ENCODE measurements around the gene COPA.

Gene COPA

DNA sequence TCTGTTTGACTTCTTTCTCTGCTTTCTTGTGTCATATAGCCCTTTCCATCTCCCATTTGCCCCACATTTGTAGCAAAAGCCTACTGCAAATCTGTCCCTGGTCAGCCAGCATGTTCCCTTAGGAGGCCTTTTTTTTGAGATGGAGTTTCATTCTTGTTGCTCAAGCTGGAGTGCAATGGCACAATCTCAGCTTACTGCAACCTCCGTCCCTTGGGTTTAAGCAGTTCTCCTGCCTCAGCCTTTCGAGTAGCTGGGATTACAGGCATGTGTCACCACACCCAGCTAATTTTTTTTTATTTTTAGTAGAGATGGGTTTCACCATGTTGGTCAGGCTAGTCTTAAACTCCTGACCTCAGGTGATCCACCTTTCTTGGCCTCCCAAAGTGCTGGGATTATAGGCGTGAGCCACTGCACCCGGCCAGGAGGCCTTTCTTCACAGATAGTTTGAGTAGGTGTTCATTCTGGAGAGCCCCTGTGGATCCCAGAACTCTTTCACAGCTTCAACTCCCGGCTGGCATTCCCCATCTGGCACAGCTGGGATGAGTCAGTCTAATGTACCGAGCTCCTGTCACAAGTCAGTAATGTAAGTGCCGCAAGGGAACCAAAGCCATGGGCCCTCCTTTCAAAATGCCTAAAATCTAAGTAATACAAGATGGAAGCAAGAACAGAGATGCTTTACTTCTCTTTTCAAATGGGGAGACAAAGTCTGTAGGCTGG is 14.4 kb upstream of the COPA start:
- no peak for DNase-seq (ENCODE audit: low spot score)
- in situ Hi-C loops (cut with MboI; ENCODE audit: low sequenced_read_pairs, unreplicated experiment): no loop called here
- TF ChIP-seq, protein P1, sequence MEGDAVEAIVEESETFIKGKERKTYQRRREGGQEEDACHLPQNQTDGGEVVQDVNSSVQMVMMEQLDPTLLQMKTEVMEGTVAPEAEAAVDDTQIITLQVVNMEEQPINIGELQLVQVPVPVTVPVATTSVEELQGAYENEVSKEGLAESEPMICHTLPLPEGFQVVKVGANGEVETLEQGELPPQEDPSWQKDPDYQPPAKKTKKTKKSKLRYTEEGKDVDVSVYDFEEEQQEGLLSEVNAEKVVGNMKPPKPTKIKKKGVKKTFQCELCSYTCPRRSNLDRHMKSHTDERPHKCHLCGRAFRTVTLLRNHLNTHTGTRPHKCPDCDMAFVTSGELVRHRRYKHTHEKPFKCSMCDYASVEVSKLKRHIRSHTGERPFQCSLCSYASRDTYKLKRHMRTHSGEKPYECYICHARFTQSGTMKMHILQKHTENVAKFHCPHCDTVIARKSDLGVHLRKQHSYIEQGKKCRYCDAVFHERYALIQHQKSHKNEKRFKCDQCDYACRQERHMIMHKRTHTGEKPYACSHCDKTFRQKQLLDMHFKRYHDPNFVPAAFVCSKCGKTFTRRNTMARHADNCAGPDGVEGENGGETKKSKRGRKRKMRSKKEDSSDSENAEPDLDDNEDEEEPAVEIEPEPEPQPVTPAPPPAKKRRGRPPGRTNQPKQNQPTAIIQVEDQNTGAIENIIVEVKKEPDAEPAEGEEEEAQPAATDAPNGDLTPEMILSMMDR (IDR thresholded peaks at IDR 0.05; ENCODE audit: borderline replicate concordance, control extremely low read depth, extremely low read depth, insufficient read depth, missing control alignments): no peak

DNA sequence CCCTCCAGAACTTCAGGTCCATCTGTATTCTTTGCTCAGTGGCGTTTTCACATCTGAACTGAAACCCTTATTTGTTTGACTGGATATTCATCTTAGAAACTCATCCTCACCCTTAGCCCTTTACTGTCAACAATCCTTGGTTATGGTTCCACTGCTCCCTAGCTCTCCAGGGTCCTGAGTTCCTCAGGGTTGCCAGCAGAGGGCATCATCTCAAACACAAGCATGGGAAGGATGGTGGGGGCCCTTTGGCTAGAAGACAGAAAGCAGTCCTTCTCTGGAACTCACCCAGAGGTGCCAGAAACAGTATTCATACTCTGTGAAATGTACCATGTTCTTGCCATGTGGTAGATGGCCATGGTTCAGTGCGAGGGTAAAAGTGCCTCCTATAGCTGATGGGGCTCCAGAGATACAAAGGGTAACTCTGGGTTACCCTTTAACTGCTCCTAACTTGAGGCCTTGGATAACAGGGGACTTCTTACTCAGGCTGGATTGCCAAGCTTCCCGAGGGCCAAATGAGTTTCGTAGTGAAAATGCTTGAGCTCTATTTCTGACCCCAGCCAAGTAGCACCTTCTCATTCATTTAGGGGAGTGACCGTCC is 11.4 kb upstream of the COPA start:
- in situ Hi-C loops (cut with MboI; ENCODE audit: low sequenced_read_pairs, unreplicated experiment): no loop called here
- no peak for DNase-seq (ENCODE audit: low spot score)
- TF ChIP-seq, protein P1 (IDR thresholded peaks at IDR 0.05; ENCODE audit: borderline replicate concordance, control extremely low read depth, extremely low read depth, insufficient read depth, missing control alignments): no peak

DNA sequence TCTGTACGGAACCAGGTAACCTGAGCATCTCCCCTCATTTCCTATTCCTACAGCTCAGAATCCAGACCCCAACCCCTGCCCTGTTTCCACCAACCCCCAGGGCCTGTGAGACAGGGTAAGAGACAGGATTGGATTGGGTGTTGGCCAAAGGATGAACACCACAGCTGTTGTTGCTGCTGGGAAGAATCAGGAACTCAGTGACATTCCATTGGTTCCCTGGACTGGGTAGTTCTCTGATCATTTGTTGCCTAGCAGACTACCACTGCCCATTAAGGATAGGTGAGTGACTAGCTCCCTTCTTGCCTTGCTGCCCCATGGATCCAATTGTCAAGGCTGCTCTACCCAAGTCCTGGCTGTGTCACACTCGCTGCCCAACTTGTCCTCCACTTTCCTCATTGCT is 10.2 kb upstream of the COPA start:
- TF ChIP-seq, protein P1 (IDR thresholded peaks at IDR 0.05; ENCODE audit: borderline replicate concordance, control extremely low read depth, extremely low read depth, insufficient read depth, missing control alignments): no peak
- in situ Hi-C loops (cut with MboI; ENCODE audit: low sequenced_read_pairs, unreplicated experiment): no loop called here
- no peak for DNase-seq (ENCODE audit: low spot score)

DNA sequence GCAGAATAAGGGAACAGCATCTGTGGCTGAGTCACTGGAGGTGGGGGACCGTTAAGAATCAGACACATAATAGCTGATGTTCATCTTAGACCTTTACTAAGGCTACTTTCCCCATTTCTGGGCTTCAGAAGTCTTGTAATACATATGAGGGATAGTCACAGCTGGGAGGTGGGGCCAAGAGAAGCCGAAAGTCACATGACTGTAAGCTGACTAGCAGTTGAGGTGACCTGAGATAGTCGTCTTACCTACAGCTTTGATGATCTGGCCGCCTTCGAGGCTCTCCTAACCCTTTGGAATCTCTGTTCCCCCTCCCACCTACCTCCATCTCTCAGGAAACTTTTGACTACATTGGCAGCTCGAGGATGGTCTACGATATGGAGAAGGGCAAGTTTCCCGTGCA is 9.5 kb upstream of the COPA start:
- in situ Hi-C loops (cut with MboI; ENCODE audit: low sequenced_read_pairs, unreplicated experiment): no loop called here
- DNase-seq (ENCODE audit: low spot score): no peak
- TF ChIP-seq, protein P1 (IDR thresholded peaks at IDR 0.05; ENCODE audit: borderline replicate concordance, control extremely low read depth, extremely low read depth, insufficient read depth, missing control alignments): no peak

DNA sequence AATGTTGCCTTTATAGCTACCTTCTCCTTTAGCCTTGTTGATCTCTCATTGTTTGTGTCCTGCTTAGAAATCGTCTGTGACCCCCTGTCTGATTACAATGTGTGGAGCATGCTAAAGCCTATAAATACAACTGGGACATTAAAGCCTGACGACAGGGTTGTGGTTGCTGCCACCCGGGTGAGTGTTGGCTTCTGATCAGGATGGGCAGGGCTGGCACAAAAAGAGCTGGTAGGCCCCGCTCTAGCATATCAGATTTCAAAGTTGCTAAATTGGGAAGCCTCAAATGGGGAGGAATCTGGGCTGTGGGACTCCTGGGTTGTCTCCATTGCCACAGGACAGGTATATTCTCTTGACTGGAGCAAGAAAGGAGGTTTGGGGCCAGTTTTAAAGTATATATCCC is 8.6 kb upstream of the COPA start:
- DNase-seq (ENCODE audit: low spot score): no peak
- TF ChIP-seq, protein P1 (IDR thresholded peaks at IDR 0.05; ENCODE audit: borderline replicate concordance, control extremely low read depth, extremely low read depth, insufficient read depth, missing control alignments): no peak
- in situ Hi-C loops (cut with MboI; ENCODE audit: low sequenced_read_pairs, unreplicated experiment): no loop called here

DNA sequence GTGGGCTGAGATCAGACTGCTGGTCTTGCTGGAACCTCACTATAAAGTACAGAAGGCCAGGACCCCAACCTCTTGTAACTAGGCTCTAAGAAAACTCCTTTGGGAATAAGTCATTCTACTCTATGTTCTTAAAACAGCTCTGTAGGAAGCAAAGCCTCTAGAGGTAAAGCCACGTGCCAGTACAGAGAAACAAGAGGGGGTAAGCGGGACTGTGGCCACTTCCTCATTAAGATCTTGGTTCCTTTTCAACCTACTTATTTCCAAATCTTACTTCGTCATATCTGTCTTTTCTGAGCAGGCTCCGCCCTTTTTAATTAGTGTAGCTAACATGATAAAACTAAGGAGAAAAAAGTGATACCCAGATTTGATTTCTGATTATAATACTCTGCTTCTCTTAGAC is 3.9 kb upstream of the COPA start:
- in situ Hi-C loops (cut with MboI; ENCODE audit: low sequenced_read_pairs, unreplicated experiment): no loop called here
- DNase-seq (ENCODE audit: low spot score): peak; percentile 68

More for the DNA sequence above, 3.9 kb upstream of the COPA start:
- TF ChIP-seq, protein P1 (IDR thresholded peaks at IDR 0.05; ENCODE audit: borderline replicate concordance, control extremely low read depth, extremely low read depth, insufficient read depth, missing control alignments): no peak

Data from GM13976 (cell line).